Measurements from ENCODE around the gene C3orf70. TPM values are rescaled to one million over a fixed set of nuclear protein-coding genes. Genes with fewer than 3 reads are reported as not detected.

Gene C3orf70
- total RNA-seq, 1 donor from 2014 or later, result 30.6 TPM

GRCh38 chr3:185058796-185059195 lies 94.1 kb downstream of the C3orf70 start:
- DNase-seq (ENCODE audit: low spot score in 2 of 2), result no peak
- FAIRE-seq, result no peak

- DNase-seq (ENCODE audit: low spot score in 2 of 2), result no peak
- no peak for FAIRE-seq
Observed at GRCh38 chr3:185057829-185058228, 95.0 kb downstream of the C3orf70 start.

GRCh38 chr3:185056908-185057307 lies 96.0 kb downstream of the C3orf70 start:
- FAIRE-seq (no peak), DNase-seq (ENCODE audit: low spot score in 2 of 2) (no peak)

- FAIRE-seq, result no peak
- DNase-seq (ENCODE audit: low spot score in 2 of 2), result no peak
Observed at GRCh38 chr3:185052631-185053030, 100.2 kb downstream of the C3orf70 start.

GRCh38 chr3:185051801-185052200 lies 101.1 kb downstream of the C3orf70 start:
- no peak for FAIRE-seq
- no peak for DNase-seq (ENCODE audit: low spot score in 2 of 2)

GRCh38 chr3:185049710-185050109 lies 103.2 kb downstream of the C3orf70 start:
- FAIRE-seq (no peak), DNase-seq (ENCODE audit: low spot score in 2 of 2) (no peak)

- no peak for DNase-seq (ENCODE audit: low spot score in 2 of 2)
- no peak for FAIRE-seq
Observed at GRCh38 chr3:185046603-185047002, 106.3 kb downstream of the C3orf70 start.

- no peak for FAIRE-seq
Observed at GRCh38 chr3:185046164-185046515, 106.7 kb downstream of the C3orf70 start.

GRCh38 chr3:185042312-185043050 lies 110.4 kb downstream of the C3orf70 start:
- DNase-seq (ENCODE audit: low spot score in 2 of 2) (no peak), FAIRE-seq (no peak)

More at GRCh38 chr3:185046164-185046515, 106.7 kb downstream of the C3orf70 start:
- DNase-seq (ENCODE audit: low spot score in 2 of 2), result no peak

- FAIRE-seq, result no peak
- DNase-seq (ENCODE audit: low spot score in 2 of 2), result no peak
Observed at GRCh38 chr3:185041540-185041939, 111.3 kb downstream of the C3orf70 start.

GRCh38 chr3:185040425-185040824 lies 112.4 kb downstream of the C3orf70 start:
- no peak for FAIRE-seq
- no peak for DNase-seq (ENCODE audit: low spot score in 2 of 2)

GRCh38 chr3:185037801-185038200 lies 115.1 kb downstream of the C3orf70 start:
- FAIRE-seq (no peak), DNase-seq (ENCODE audit: low spot score in 2 of 2) (no peak)

GRCh38 chr3:185030951-185031350 lies 121.9 kb downstream of the C3orf70 start:
- FAIRE-seq (no peak), DNase-seq (ENCODE audit: low spot score in 2 of 2) (no peak)

- FAIRE-seq, result no peak
- no peak for DNase-seq (ENCODE audit: low spot score in 2 of 2)
Observed at GRCh38 chr3:185030399-185030798, 122.5 kb downstream of the C3orf70 start.

GRCh38 chr3:185029086-185029485 lies 123.8 kb downstream of the C3orf70 start:
- no peak for DNase-seq (ENCODE audit: low spot score in 2 of 2)
- FAIRE-seq, result no peak

GRCh38 chr3:185028121-185028520 lies 124.7 kb downstream of the C3orf70 start:
- FAIRE-seq (no peak), DNase-seq (ENCODE audit: low spot score in 2 of 2) (no peak)

Other genes starting within 250 kb of the C3orf70 start
- gene EHHADH, start 101.0 kb upstream of the C3orf70 start, total RNA-seq, result 1.2 TPM
- gene MAP3K13, start 210.1 kb upstream of the C3orf70 start, total RNA-seq, result 45.7 TPM

Data from frontal cortex (tissue), 4 donors.